Adrenal gland (tissue), 12 donors: ENCODE data around the gene DIO3. TPM values are rescaled to one million over a fixed set of nuclear protein-coding genes. Genes with fewer than 3 reads are reported as not detected.

Experiments
- DNase-seq, 7 donors: peaks; one replicate each; pipeline ENCODE4 v3.0.0-alpha.2; 2019 to 2020
- H3K27ac ChIP-seq, 5 donors: fragments of 200-600 bp; sonication (generic) in 4 of 5; 1 replicate in 3 of 5; 2 replicates in 2 of 5; pipeline versions ENCODE4 v1.5.1 to v1.8.0; 2016 to 2020; ENCODE audit warnings: mild to moderate bottlenecking in 1 of 5
- H3K27me3 ChIP-seq: fragments of 200-600 bp; 2 replicates; pipeline ENCODE4 v1.8.0; 2021
- H3K36me3 ChIP-seq, 2 donors: fragments of 200-600 bp; replicated peaks in 1 of 2; 1 replicate in 1 of 2; 2 replicates in 1 of 2; pipeline versions ENCODE4 v1.5.1 to v1.8.0; 2018 to 2022
- H3K4me1 ChIP-seq, 2 donors: fragments of 200-600 bp; replicated peaks in 1 of 2; 1 replicate in 1 of 2; 2 replicates in 1 of 2; pipeline versions ENCODE4 v1.5.1 to v1.8.0; 2018 to 2021
- H3K4me3 ChIP-seq, 4 donors: fragments of 200-600 bp; sonication (generic) in 3 of 4; one replicate each; pipeline ENCODE4 v1.5.1; 2016 to 2018
- H3K9me3 ChIP-seq, 3 donors: fragments of 200-600 bp; sonication (generic) in 1 of 3; replicated peaks in 1 of 3; 1 replicate in 2 of 3; 2 replicates in 1 of 3; pipeline versions ENCODE4 v1.5.1 to v1.8.0; 2016 to 2021
- CTCF ChIP-seq, 6 experiments: fragments of 450-650 bp in 4 of 6; fragments of 200-600 bp in 2 of 6; sonication (generic) in 1 of 6; IDR thresholded peaks; 1 replicate in 5 of 6; 2 replicates in 1 of 6; pipeline versions ENCODE4 v1.5.1 to v1.8.0; 2016 to 2021; ENCODE audit warnings: antibody characterized with exemption in 6 of 6, mild to moderate bottlenecking in 2 of 6, moderate library complexity in 1 of 6
- POLR2A ChIP-seq, 2 donors: fragments of 450-650 bp; IDR thresholded peaks; one replicate each; pipeline ENCODE4 v1.6.1; 2017; ENCODE audit warnings: antibody characterized with exemption in 2 of 2, mild to moderate bottlenecking in 2 of 2, moderate library complexity in 1 of 2
- WGBS, 4 donors: extraction: QIAGEN DNeasy Blood & Tissue Kit in 2 of 4; methylation state at CpG; one replicate each; pipeline versions ENCODE4 v1.1.5 to v1.1.7; 2013 to 2017; 5-methylcytosine and 5-hydroxymethylcytosine counted together
- intact Hi-C, 2 donors: fragments of 100-400 bp; cut with DNase I; formaldehyde crosslinking; loops; one replicate each; pipeline versions ENCODE4 v1.14.1 to v1.15.0; 2022 to 2023
- polyA plus RNA-seq, 3 donors: library from polyadenylated mRNA; stranded (reverse); fragments of 200-250 nt in 2 of 3; fragments of 350-450 nt in 1 of 3; fragmentation: Illumina TruSeq in 1 of 3; extraction: RNeasy Lipid Tissue Mini Kit (QIAGEN cat#74804) in 1 of 3; gene quantifications; one replicate each; pipeline ENCODE4 v1.2.3, GENCODE V29; 2013 to 2014
- total RNA-seq, 9 donors: library from RNA; depleted of rRNA in 4 of 9; stranded (reverse); fragments of >200 nt in 4 of 9; fragments of 120-200 nt in 1 of 9; fragmentation: NEBNext Ultra II Directional in 1 of 9; extraction: Animal tissue kit (Norgen Biotek cat#: 25700) in 1 of 9; gene quantifications; one replicate each; pipeline versions ENCODE4 v1.1.0 to v1.2.4, GENCODE V29; 2013 to 2023
- donor health status: healthy with polysubstance abuse.
- donor health status: Bipolar disorder and iron deficiency.
- donor health status: DM: yes; HTN: yes; CAD: no.
- donor health status: DM: no; HTN: no; CAD: no.
- donor health status: DM: no; HTN: no; CAD: no.
- donor health status: DM: yes; HTN: yes; CAD: no.

Gene DIO3
- total and polyA plus RNA-seq, 12 donors, result 0.16 to 1.8 (median 0.27) TPM; not detected in 3

- 66 to 78% (median 75%) methylated on average over 10 to 17 of the region's 17 CpGs for WGBS, 4 donors
- no peaks in the 10 kb centered on the region for H3K36me3 ChIP-seq
- intact Hi-C loops, result no loop called here
- no peaks in the 10 kb centered on the region for H3K4me1 ChIP-seq
- no peaks in the 10 kb centered on the region for H3K27me3 ChIP-seq
- DNase-seq, result no peak
- TF ChIP-seq POLR2A (IDR thresholded peaks at IDR 0.05) (no peak), CTCF (IDR thresholded peaks at IDR 0.05) (no peak)
- H3K9me3 ChIP-seq, result no peaks in the 10 kb centered on the region
- peak overlapping the region in 1 of 5 donors; percentile 45 for H3K27ac ChIP-seq
- no peak overlapping the region for H3K4me3 ChIP-seq
Observed at GRCh38 chr14:101521473-101521915, 39.8 kb upstream of the DIO3 start.

- no peaks in the 10 kb centered on the region for H3K9me3 ChIP-seq
- no peaks in the 10 kb centered on the region for H3K4me1 ChIP-seq
- peak overlapping the region in 1 of 5 donors; percentile 45 for H3K27ac ChIP-seq
- DNase-seq, result no peak
- WGBS, 4 donors, result 87 to 90% (median 88%) methylated on average over 7 to 8 of the region's 8 CpGs
- no peak overlapping the region for H3K4me3 ChIP-seq
- H3K27me3 ChIP-seq, result no peaks in the 10 kb centered on the region
- no peak for TF ChIP-seq POLR2A (IDR thresholded peaks at IDR 0.05)
- no peak for TF ChIP-seq CTCF (IDR thresholded peaks at IDR 0.05)
- H3K36me3 ChIP-seq, result no peaks in the 10 kb centered on the region
- intact Hi-C loops, result no loop called here
Observed at GRCh38 chr14:101521978-101522377, 39.3 kb upstream of the DIO3 start.

GRCh38 chr14:101525640-101526527, 35.4 kb upstream of the DIO3 start:
- no peaks in the 10 kb centered on the region for H3K4me1 ChIP-seq
- H3K27me3 ChIP-seq, result no peaks in the 10 kb centered on the region
- H3K9me3 ChIP-seq, result no peaks in the 10 kb centered on the region
- no peak for TF ChIP-seq CTCF (IDR thresholded peaks at IDR 0.05)
- no peak for TF ChIP-seq POLR2A (IDR thresholded peaks at IDR 0.05)
- H3K4me3 ChIP-seq, result no peak overlapping the region
- intact Hi-C loops, result no loop called here
- H3K36me3 ChIP-seq, result no peaks in the 10 kb centered on the region
- WGBS, 4 donors, result 69 to 94% (median 73%) methylated on average over 11 to 41 of the region's 41 CpGs
- H3K27ac ChIP-seq, result no peak overlapping the region
- no peak for DNase-seq

- DNase-seq, result no peak
- Histone ChIP-seq H3K4me3 (no peak overlapping the region), H3K9me3 (no peaks in the 10 kb centered on the region), H3K27ac (no peak overlapping the region), H3K36me3 (no peaks in the 10 kb centered on the region), H3K27me3 (no peaks in the 10 kb centered on the region), H3K4me1 (no peaks in the 10 kb centered on the region)
- TF ChIP-seq POLR2A (IDR thresholded peaks at IDR 0.05), result no peak
- TF ChIP-seq CTCF (IDR thresholded peaks at IDR 0.05), result no peak
- WGBS, 4 donors, result 85 to 94% (median 93%) methylated on average over 7 to 11 of the region's 11 CpGs
- intact Hi-C loops, result no loop called here
Observed at GRCh38 chr14:101527987-101528386, 33.3 kb upstream of the DIO3 start.
